HepG2 (cell line): ENCODE data around the gene TXNDC16. TPM values are rescaled to one million over a fixed set of nuclear protein-coding genes. Genes with fewer than 3 reads are reported as not detected.

ENCODE experiments used
- ATAC-seq: fragments of 200-7000 bp; cut with Tn5 transposase; 3 replicates; pipeline ENCODE4 v1.9.1; 2020; ENCODE audit warnings: mild to moderate bottlenecking, moderate library complexity
- BruUV-seq: library from RNA; stranded (reverse); fragments of 400-500 nt; replicated peaks from 2 replicates; lab custom pipeline; 2021; lab: Mats Ljungman, UMichigan
- CTCF ChIA-PET: fragments of 300-600 bp; formaldehyde crosslinking; extraction: SDS; loops from one replicate; lab custom pipeline; 2021; ENCODE audit warnings: low total read pairs, inconsistent platforms, low intra/inter-chr PET ratio; lab: Yijun Ruan, JAX
- POLR2A ChIA-PET: fragments of 350-600 bp; sonication (Branson Sonifier 250); formaldehyde crosslinking; loops from one replicate; lab custom pipeline; 2020; ENCODE audit warnings: antibody characterized with exemption, inconsistent platforms; lab: Yijun Ruan, JAX
- DNase-seq: peaks from one replicate; pipeline ENCODE4 v3.0.0-alpha.2; 2015; ENCODE audit warnings: low spot score
- FAIRE-seq: peaks from 3 replicates; lab custom pipeline; 2011; peaks lifted over from hg19 to GRCh38; lab: Jason Lieb, UNC
- H2AFZ ChIP-seq: one replicate; pipeline ENCODE4 v1.6.1; 2011; ENCODE audit warnings: low read length, inconsistent platforms
- H3K27ac ChIP-seq: fragments of 300-600 bp; 3 replicates; pipeline ENCODE4 v1.8.0; 2011; ENCODE audit warnings: mixed run types, mild to moderate bottlenecking, mixed read lengths, low read length, inconsistent platforms; ENCODE audit not compliant: insufficient read depth; ENCODE audit errors: extremely low read length
- H3K27me3 ChIP-seq, 2 experiments: fragments of 200-600 bp in 1 of 2; 2 replicates in 1 of 2; 3 replicates in 1 of 2; pipeline versions ENCODE4 v1.6.0 to v1.8.0; 2011; ENCODE audit warnings: low read length in 2 of 2, mild to moderate bottlenecking in 2 of 2, moderate library complexity in 2 of 2, inconsistent platforms in 1 of 2; ENCODE audit not compliant: insufficient read depth in 2 of 2, control insufficient read depth in 1 of 2
- H3K36me3 ChIP-seq, 2 experiments: fragments of 200-600 bp in 1 of 2; replicated peaks in 1 of 2; 2 replicates in 1 of 2; 3 replicates in 1 of 2; pipeline versions ENCODE4 v1.5.1 to v1.8.0; 2011; ENCODE audit warnings: low read length in 2 of 2, inconsistent platforms in 1 of 2; ENCODE audit not compliant: insufficient read depth in 2 of 2, control insufficient read depth in 1 of 2
- H3K4me1 ChIP-seq: 2 replicates; pipeline ENCODE4 v1.5.1; 2012; ENCODE audit warnings: low read length, inconsistent platforms; ENCODE audit not compliant: insufficient read depth
- H3K4me2 ChIP-seq: 2 replicates; pipeline ENCODE4 v1.6.0; 2011; ENCODE audit warnings: low read depth, low read length, inconsistent platforms
- H3K4me3 ChIP-seq, 3 experiments: fragments of 200-600 bp in 1 of 3; sonication (generic), shearing (Covaris generic) in 1 of 3; replicated peaks in 1 of 3; 2 replicates each; pipeline ENCODE4 v1.5.1; 2011 to 2016; ENCODE audit warnings: low read length in 3 of 3, inconsistent platforms in 2 of 3, low read depth in 2 of 3, mild to moderate bottlenecking in 2 of 3, control low read depth in 1 of 3, mixed read lengths in 1 of 3; ENCODE audit not compliant: insufficient read depth in 1 of 3
- H3K79me2 ChIP-seq: one replicate; pipeline ENCODE4 v1.6.1; 2011; ENCODE audit warnings: low read length, inconsistent platforms; ENCODE audit not compliant: insufficient read depth
- H3K9ac ChIP-seq: 2 replicates; pipeline ENCODE4 v1.6.0; 2011; ENCODE audit warnings: mild to moderate bottlenecking, low read depth, low read length, inconsistent platforms; ENCODE audit not compliant: insufficient read depth
- H3K9me3 ChIP-seq: 2 replicates; pipeline ENCODE4 v1.5.1; 2012; ENCODE audit warnings: mild to moderate bottlenecking, low read length
- H4K20me1 ChIP-seq: 2 replicates; pipeline ENCODE4 v1.6.0; 2011; ENCODE audit warnings: inconsistent platforms, mild to moderate bottlenecking, low read length, moderate library complexity; ENCODE audit not compliant: insufficient read depth
- ATF7-NPFF ChIP-seq: sonication (generic); formaldehyde crosslinking; IDR thresholded peaks from 2 replicates; pipeline ENCODE4 v1.8.1; 2023; ENCODE audit warnings: mild to moderate bottlenecking, low read depth, missing genetic modification reagents, moderate library complexity
- CBX1 ChIP-seq: IDR thresholded peaks from one replicate; pipeline ENCODE4 v1.6.1; 2016; ENCODE audit warnings: antibody characterized with exemption, low read depth
- ISL2 ChIP-seq: sonication (generic); formaldehyde crosslinking; IDR thresholded peaks from 2 replicates; pipeline ENCODE4 v1.5.0; 2020; ENCODE audit warnings: missing genetic modification reagents
- KMT2B ChIP-seq: IDR thresholded peaks from 2 replicates; pipeline ENCODE4 v1.6.1; 2016; ENCODE audit warnings: missing genetic modification reagents, missing compliant biosample characterization
- MXI1 ChIP-seq: IDR thresholded peaks from 3 replicates; pipeline ENCODE4 v1.6.1; 2012; ENCODE audit warnings: low read depth, low read length, inconsistent platforms, borderline replicate concordance
- NR2C2 ChIP-seq: sonication (generic); formaldehyde crosslinking; IDR thresholded peaks from 2 replicates; pipeline ENCODE4 v1.4.0; 2020; ENCODE audit warnings: missing genetic modification reagents, mild to moderate bottlenecking, moderate library complexity, borderline replicate concordance
- POLR2G ChIP-seq: fragments of 200-400 bp; formaldehyde crosslinking; IDR thresholded peaks from 2 replicates; pipeline ENCODE4 v1.6.1; 2018; ENCODE audit warnings: mild to moderate bottlenecking, low read depth, low read length, moderate library complexity
- RELA ChIP-seq: sonication (generic); formaldehyde crosslinking; IDR thresholded peaks from 2 replicates; pipeline ENCODE4 v1.4.0; 2020; ENCODE audit warnings: missing genetic modification reagents
- THYN1 ChIP-seq: sonication (generic); formaldehyde crosslinking; IDR thresholded peaks from 2 replicates; pipeline ENCODE4 v1.8.1; 2023; ENCODE audit warnings: low read depth, mild to moderate bottlenecking, moderate library complexity, missing genetic modification reagents, borderline replicate concordance
- ZNF260 ChIP-seq: sonication (generic); formaldehyde crosslinking; IDR thresholded peaks from 2 replicates; pipeline ENCODE4 v1.4.0; 2020; ENCODE audit warnings: missing genetic modification reagents, low read depth, mild to moderate bottlenecking, borderline replicate concordance
- ZNF451 ChIP-seq: sonication (generic); formaldehyde crosslinking; IDR thresholded peaks from 2 replicates; pipeline ENCODE4 v1.5.0; 2020; ENCODE audit warnings: mild to moderate bottlenecking, missing genetic modification reagents
- ZNF510 ChIP-seq: sonication (generic); formaldehyde crosslinking; IDR thresholded peaks from 2 replicates; pipeline ENCODE4 v1.4.0; 2020; ENCODE audit warnings: low read depth, mild to moderate bottlenecking, missing genetic modification reagents
- ZNF562 ChIP-seq: sonication (generic); formaldehyde crosslinking; IDR thresholded peaks from 2 replicates; pipeline ENCODE4 v1.8.0; 2022; ENCODE audit warnings: missing genetic modification reagents, borderline replicate concordance
- ZNF782 ChIP-seq: sonication (generic); formaldehyde crosslinking; IDR thresholded peaks from 2 replicates; pipeline ENCODE4 v1.4.0; 2020; ENCODE audit warnings: missing genetic modification reagents, mild to moderate bottlenecking, borderline replicate concordance
- ZNF841 ChIP-seq: sonication (generic); formaldehyde crosslinking; IDR thresholded peaks from 2 replicates; pipeline ENCODE4 v1.8.1; 2023; ENCODE audit warnings: missing genetic modification reagents, borderline replicate concordance
- WGBS: methylation state at CpG from one replicate; pipeline ENCODE4 v1.1.6; 2017; ENCODE audit warnings: low lambda C conversion rate; 5-methylcytosine and 5-hydroxymethylcytosine counted together
- in situ Hi-C: cut with HindIII; loops from 2 replicates; pipeline ENCODE4 v1.10.0; 2017; ENCODE audit warnings: low pct_unique_long_range_greater_than_20kb; ENCODE audit not compliant: extremely low pct_ligation_motif_present
- intact Hi-C: fragments of 100-400 bp; cut with micrococcal nuclease; formaldehyde crosslinking; loops from one replicate; pipeline ENCODE4 v1.10.0; 2022; ENCODE audit not compliant: unreplicated experiment
- polyA plus RNA-seq, 8 experiments: library from polyadenylated mRNA; depleted of rRNA in 3 of 8; stranded (reverse) in 7 of 8; unstranded in 1 of 8; fragments of >200 nt; fragmentation: Illumina TruSeq in 4 of 8; extraction: Trizol in 4 of 8; gene quantifications; 2 replicates each; pipeline versions ENCODE4 v1.2.1 to v1.2.3, GENCODE V29; 2011 to 2016; ENCODE audit warnings: low read depth in 4 of 8, missing spikeins in 1 of 8, mixed read lengths in 1 of 8; ENCODE audit not compliant: insufficient read depth in 1 of 8
- total RNA-seq, 5 experiments: library from RNA; depleted of rRNA; stranded (reverse); fragments of >200 nt; fragmentation: Illumina TruSeq; extraction: Trizol; gene quantifications; 2 replicates each; pipeline ENCODE4 v1.2.3, GENCODE V29; 2016; ENCODE audit warnings: low read depth in 1 of 5
- TF ChIP-seq, protein P1 (sequence below): sonication (generic); formaldehyde crosslinking; IDR thresholded peaks from 2 replicates; pipeline ENCODE4 v1.5.1; 2020; ENCODE audit warnings: mild to moderate bottlenecking, missing genetic modification reagents
- TF ChIP-seq, protein P2 (sequence below): sonication (generic); formaldehyde crosslinking; IDR thresholded peaks from 2 replicates; pipeline ENCODE4 v1.4.0; 2020; ENCODE audit warnings: low read depth, mild to moderate bottlenecking, missing genetic modification reagents
- TF ChIP-seq, protein P3 (sequence below): sonication (generic); formaldehyde crosslinking; IDR thresholded peaks from 2 replicates; pipeline ENCODE4 v1.8.1; 2023; ENCODE audit warnings: mild to moderate bottlenecking, moderate library complexity, missing genetic modification reagents

Gene TXNDC16
- total and polyA plus RNA-seq, 2 of the 13 experiments (the other 11 are each of a cell fraction or from before 2014, with no cell fraction given) = 4.6 to 6.2 TPM

DNA sequence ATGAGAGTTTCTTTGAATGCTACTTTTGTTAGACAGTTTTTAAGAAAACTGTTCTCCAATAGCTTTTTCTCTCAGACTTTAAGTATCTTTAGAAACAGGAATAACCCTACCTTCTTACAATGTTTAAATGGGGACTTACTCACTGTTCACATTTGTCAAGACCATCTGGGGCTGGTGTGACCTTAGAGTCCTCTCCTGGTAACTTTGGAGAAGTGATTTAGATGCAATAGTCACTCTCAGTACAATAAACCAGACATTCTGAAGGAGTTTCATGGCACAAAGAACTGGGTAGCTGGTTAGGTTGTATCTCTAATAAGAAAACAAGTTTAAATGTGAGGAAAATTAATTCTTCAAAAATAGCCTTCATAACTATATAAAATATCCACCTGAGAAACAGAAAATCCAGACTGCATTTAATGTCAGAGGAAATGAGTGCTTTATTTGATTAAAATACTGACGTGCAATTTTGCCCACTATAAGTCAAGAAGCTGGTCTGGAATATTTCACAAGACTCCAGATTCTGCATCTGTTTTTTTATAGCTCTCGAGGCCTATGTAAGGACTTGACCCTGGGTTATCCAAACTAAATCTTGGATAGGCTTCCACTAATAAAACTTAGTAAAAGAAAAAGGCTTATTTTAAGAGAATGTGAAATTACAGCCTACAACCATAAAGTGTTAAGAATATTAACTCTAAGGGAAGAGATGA is 129.5 kb downstream of the TXNDC16 start:
- Histone ChIP-seq H2AFZ (no peak overlapping the region), H4K20me1 (no peaks in the 10 kb centered on the region), H3K9ac (no peak overlapping the region), H3K36me3 (no peaks in the 10 kb centered on the region), H3K27ac (no peak overlapping the region), H3K27me3 (no peaks in the 10 kb centered on the region), H3K9me3 (no peaks in the 10 kb centered on the region), H3K4me2 (no peak overlapping the region), H3K4me1 (peaks cover 4% of the 10 kb centered on the region; the same call in 1 of the 2 replicates), H3K4me3 (no peak overlapping the region), H3K79me2 (no peaks in the 10 kb centered on the region)
- FAIRE-seq (no peak), ATAC-seq (no peak), DNase-seq (no peak)
- WGBS = 43% methylated on average over 2 of the region's 2 CpGs
- ChIA-PET POLR2A (no interaction called here), CTCF (no interaction called here)
- intact Hi-C loops = no loop called here
- no TSS peak for BruUV-seq
- in situ Hi-C loops = no loop called here
- TF ChIP-seq ZNF841 (CRISPR knock-in tag) (no peak), POLR2G (no peak), ZNF260 (no peak), ISL2 (CRISPR knock-in tag) (no peak), NR2C2 (no peak), ZNF782 (CRISPR knock-in tag) (no peak), ATF7-NPFF (CRISPR knock-in tag) (no peak), ZNF451 (CRISPR knock-in tag) (no peak), RELA (CRISPR knock-in tag) (no peak), THYN1 (CRISPR knock-in tag) (no peak), MXI1 (no peak), KMT2B (CRISPR knock-in tag) (no peak), ZNF562 (CRISPR knock-in tag) (no peak), CBX1 (no peak), ZNF510 (CRISPR knock-in tag) (no peak)
- TF ChIP-seq, protein P1, sequence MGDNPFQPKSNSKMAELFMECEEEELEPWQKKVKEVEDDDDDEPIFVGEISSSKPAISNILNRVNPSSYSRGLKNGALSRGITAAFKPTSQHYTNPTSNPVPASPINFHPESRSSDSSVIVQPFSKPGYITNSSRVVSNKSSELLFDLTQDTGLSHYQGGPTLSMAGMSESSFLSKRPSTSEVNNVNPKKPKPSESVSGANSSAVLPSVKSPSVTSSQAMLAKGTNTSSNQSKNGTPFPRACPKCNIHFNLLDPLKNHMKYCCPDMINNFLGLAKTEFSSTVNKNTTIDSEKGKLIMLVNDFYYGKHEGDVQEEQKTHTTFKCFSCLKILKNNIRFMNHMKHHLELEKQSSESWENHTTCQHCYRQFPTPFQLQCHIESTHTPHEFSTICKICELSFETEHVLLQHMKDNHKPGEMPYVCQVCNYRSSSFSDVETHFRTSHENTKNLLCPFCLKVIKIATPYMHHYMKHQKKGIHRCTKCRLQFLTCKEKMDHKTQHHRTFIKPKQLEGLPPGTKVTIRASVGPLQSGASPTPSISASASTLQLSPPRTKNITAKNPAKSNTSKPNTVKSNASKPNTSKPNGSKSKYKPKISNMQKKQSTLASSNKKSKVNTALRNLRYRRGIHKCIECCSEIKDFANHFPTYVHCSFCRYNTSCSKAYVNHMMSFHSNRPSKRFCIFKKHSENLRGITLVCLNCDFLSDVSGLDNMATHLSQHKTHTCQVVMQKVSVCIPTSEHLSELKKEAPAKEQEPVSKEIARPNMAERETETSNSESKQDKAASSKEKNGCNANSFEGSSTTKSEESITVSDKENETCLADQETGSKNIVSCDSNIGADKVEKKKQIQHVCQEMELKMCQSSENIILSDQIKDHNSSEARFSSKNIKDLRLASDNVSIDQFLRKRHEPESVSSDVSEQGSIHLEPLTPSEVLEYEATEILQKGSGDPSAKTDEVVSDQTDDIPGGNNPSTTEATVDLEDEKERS = no peak
- TF ChIP-seq, protein P2, sequence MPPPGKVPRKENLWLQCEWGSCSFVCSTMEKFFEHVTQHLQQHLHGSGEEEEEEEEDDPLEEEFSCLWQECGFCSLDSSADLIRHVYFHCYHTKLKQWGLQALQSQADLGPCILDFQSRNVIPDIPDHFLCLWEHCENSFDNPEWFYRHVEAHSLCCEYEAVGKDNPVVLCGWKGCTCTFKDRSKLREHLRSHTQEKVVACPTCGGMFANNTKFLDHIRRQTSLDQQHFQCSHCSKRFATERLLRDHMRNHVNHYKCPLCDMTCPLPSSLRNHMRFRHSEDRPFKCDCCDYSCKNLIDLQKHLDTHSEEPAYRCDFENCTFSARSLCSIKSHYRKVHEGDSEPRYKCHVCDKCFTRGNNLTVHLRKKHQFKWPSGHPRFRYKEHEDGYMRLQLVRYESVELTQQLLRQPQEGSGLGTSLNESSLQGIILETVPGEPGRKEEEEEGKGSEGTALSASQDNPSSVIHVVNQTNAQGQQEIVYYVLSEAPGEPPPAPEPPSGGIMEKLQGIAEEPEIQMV (CRISPR knock-in tag) = no peak
- TF ChIP-seq, protein P3, sequence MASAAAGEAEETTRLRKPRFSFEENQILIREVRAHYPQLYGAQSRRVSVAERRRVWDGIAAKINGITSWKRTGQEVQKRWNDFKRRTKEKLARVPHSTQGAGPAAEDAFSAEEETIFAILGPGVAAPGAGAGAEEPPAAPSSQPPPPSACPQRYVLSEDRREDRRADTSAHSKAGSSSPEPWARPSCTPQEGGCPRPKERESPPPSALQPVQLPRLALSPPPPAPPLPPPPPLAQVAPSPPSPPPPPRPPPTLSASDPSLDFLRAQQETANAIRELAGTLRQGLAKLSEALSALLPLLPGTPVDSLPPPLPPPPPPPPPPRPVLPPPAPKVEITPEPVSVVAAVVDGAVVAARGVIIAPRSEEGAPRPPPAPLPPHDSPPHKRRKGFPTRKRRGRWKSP = no peak
